Thyroid gland (tissue), 4 donors: ENCODE data around the gene RASSF7. TPM values are rescaled to one million over a fixed set of nuclear protein-coding genes. Genes with fewer than 3 reads are reported as not detected.

ENCODE experiments used
- DNase-seq, 2 donors: peaks; one replicate each; pipeline ENCODE4 v3.0.0-alpha.2; 2019
- H3K27ac ChIP-seq, 3 donors: fragments of 200-600 bp; sonication (generic); 1 replicate in 2 of 3; 2 replicates in 1 of 3; pipeline ENCODE4 v1.5.1; 2016 to 2019; ENCODE audit warnings: mild to moderate bottlenecking in 1 of 3, moderate library complexity in 1 of 3
- H3K27me3 ChIP-seq: fragments of 200-600 bp; sonication (generic); one replicate; pipeline ENCODE4 v1.5.1; 2019
- H3K36me3 ChIP-seq, 2 donors: fragments of 200-600 bp; sonication (generic); one replicate each; pipeline ENCODE4 v1.5.1; 2016 to 2019
- H3K4me1 ChIP-seq, 2 donors: fragments of 200-600 bp; sonication (generic); one replicate each; pipeline ENCODE4 v1.5.1; 2017 to 2019
- H3K4me3 ChIP-seq, 3 donors: fragments of 200-600 bp; sonication (generic); replicated peaks in 1 of 3; 1 replicate in 2 of 3; 2 replicates in 1 of 3; pipeline ENCODE4 v1.5.1; 2016; ENCODE audit warnings: mild to moderate bottlenecking in 1 of 3
- H3K9me3 ChIP-seq: fragments of 200-600 bp; sonication (generic); one replicate; pipeline ENCODE4 v1.5.1; 2017
- CTCF ChIP-seq, 6 experiments: fragments of 200-600 bp in 3 of 6; fragments of 450-650 bp in 3 of 6; sonication (generic) in 3 of 6; IDR thresholded peaks; one replicate each; pipeline ENCODE4 v1.5.1; 2016 to 2019; ENCODE audit warnings: antibody characterized with exemption in 6 of 6, mild to moderate bottlenecking in 2 of 6, inconsistent platforms in 1 of 6, moderate library complexity in 1 of 6
- POLR2A ChIP-seq, 2 donors: fragments of 450-650 bp; IDR thresholded peaks; one replicate each; pipeline ENCODE4 v1.6.1; 2017; ENCODE audit warnings: antibody characterized with exemption in 2 of 2, mild to moderate bottlenecking in 2 of 2, moderate library complexity in 1 of 2
- WGBS, 2 donors: methylation state at CpG; one replicate each; pipeline ENCODE4 v1.1.5; 2017; 5-methylcytosine and 5-hydroxymethylcytosine counted together
- intact Hi-C: fragments of 100-400 bp; cut with DNase I; formaldehyde crosslinking; loops from one replicate; pipeline ENCODE4 v1.15.1; 2023
- total RNA-seq, 4 donors: library from RNA; depleted of rRNA; stranded (reverse); fragments of >200 nt; gene quantifications; one replicate each; pipeline ENCODE4 v1.2.3, GENCODE V29; 2016

The RASSF7 gene
- total RNA-seq, 4 donors from 2014 or later: 18.6 to 60.0 (median 24.8) TPM

GRCh38 chr11:581342-581741, 20.6 kb downstream of the RASSF7 start:
- Histone ChIP-seq H3K9me3 (no peaks in the 10 kb centered on the region), H3K36me3 (peaks cover 13 to 20% of the 10 kb centered on the region in 2 donors), H3K27me3 (no peaks in the 10 kb centered on the region), H3K4me1 (peaks cover 28 to 34% of the 10 kb centered on the region in 2 donors), H3K27ac (no peak overlapping the region), H3K4me3 (no peak overlapping the region)
- intact Hi-C loops: no loop called here
- 89 to 93% methylated on average over 14 of the region's 14 CpGs for WGBS, 2 donors
- TF ChIP-seq CTCF (IDR thresholded peaks at IDR 0.05): no peak
- no peak for TF ChIP-seq POLR2A (IDR thresholded peaks at IDR 0.05)
- no peak for DNase-seq

GRCh38 chr11:581752-582151, 21.0 kb downstream of the RASSF7 start:
- Histone ChIP-seq H3K4me3 (no peak overlapping the region), H3K9me3 (no peaks in the 10 kb centered on the region), H3K4me1 (peaks cover 28 to 34% of the 10 kb centered on the region in 2 donors), H3K36me3 (peaks cover 14 to 24% of the 10 kb centered on the region in 2 donors), H3K27ac (no peak overlapping the region), H3K27me3 (no peaks in the 10 kb centered on the region)
- intact Hi-C loops: no loop called here
- TF ChIP-seq CTCF (IDR thresholded peaks at IDR 0.05) (no peak), POLR2A (IDR thresholded peaks at IDR 0.05) (no peak)
- no peak for DNase-seq
- WGBS, 2 donors: 88 to 92% methylated on average over 17 of the region's 17 CpGs

GRCh38 chr11:584287-584686, 23.5 kb downstream of the RASSF7 start:
- intact Hi-C loops: no loop called here

GRCh38 chr11:586376-587316, 25.9 kb downstream of the RASSF7 start:
- no peak overlapping the region for H3K27ac ChIP-seq
- H3K36me3 ChIP-seq: peaks cover 27 to 49% of the 10 kb centered on the region in 2 donors
- no peak overlapping the region for H3K4me3 ChIP-seq
- intact Hi-C loops: no loop called here
- no peaks in the 10 kb centered on the region for H3K9me3 ChIP-seq
- 92 to 95% methylated on average over 25 to 27 of the region's 32 CpGs for WGBS, 2 donors
- TF ChIP-seq POLR2A (IDR thresholded peaks at IDR 0.05): no peak
- no peak for TF ChIP-seq CTCF (IDR thresholded peaks at IDR 0.05)
- H3K27me3 ChIP-seq: no peaks in the 10 kb centered on the region
- DNase-seq: no peak
- H3K4me1 ChIP-seq: no peaks in the 10 kb centered on the region

More at GRCh38 chr11:584287-584686, 23.5 kb downstream of the RASSF7 start:
- Histone ChIP-seq H3K27me3 (no peaks in the 10 kb centered on the region), H3K4me1 (peaks cover 3 to 12% of the 10 kb centered on the region in 2 donors), H3K27ac (no peak overlapping the region), H3K4me3 (no peak overlapping the region), H3K9me3 (no peaks in the 10 kb centered on the region), H3K36me3 (peaks cover 25 to 37% of the 10 kb centered on the region in 2 donors)
- 95 to 96% methylated on average over 8 to 10 of the region's 10 CpGs for WGBS, 2 donors
- TF ChIP-seq CTCF (IDR thresholded peaks at IDR 0.05) (no peak), POLR2A (IDR thresholded peaks at IDR 0.05) (no peak)
- no peak for DNase-seq

DNA sequence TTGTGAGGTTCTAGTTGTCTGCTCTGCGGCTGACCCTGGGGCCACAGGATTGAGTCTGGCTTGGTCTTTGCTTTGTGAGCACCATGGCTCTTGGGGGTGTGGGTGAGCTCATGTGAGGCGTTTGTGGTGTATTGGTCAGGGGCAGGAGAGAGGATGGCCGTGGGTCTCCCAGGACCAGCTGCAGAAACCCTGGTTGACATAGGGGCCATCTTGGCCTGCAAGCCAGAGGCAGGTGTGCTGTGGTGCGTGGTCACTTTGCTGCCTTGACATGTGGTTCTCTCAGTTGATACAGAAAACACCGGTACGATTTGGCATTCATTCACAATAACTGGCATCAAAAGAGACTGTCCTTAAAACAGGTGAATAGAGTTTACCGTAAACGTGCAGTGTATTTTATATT, 26.8 kb downstream of the RASSF7 start:
- intact Hi-C loops: no loop called here
- no peak overlapping the region for H3K4me3 ChIP-seq
- no peaks in the 10 kb centered on the region for H3K4me1 ChIP-seq
- no peaks in the 10 kb centered on the region for H3K9me3 ChIP-seq
- no peaks in the 10 kb centered on the region for H3K27me3 ChIP-seq
- 89 to 91% methylated on average over 8 of the region's 8 CpGs for WGBS, 2 donors
- no peak for DNase-seq
- H3K27ac ChIP-seq: no peak overlapping the region
- H3K36me3 ChIP-seq: peaks cover 24 to 54% of the 10 kb centered on the region in 2 donors
- TF ChIP-seq POLR2A (IDR thresholded peaks at IDR 0.05) (no peak), CTCF (IDR thresholded peaks at IDR 0.05) (no peak)
